ENCODE data around the gene MED26.

The MED26 gene

DNA sequence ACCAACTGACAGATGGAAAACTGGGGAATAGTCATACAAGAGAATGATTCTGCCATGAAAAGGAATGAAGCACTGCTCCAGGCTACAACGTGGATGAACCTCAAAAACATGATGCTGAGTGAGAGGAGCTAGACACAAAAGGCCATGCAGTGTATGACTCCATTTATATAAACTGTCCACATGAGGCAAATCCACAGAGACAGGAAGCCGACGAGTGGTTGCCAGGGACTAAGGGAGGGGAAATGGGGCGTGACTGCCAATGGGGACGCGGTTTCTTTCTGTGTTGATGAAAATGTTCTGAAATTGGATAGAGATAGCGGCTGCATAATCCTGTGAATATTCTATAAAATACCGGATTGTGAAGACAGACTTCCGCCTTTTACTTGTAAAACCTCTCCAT is 21.7 kb upstream of the MED26 start:
- peak; percentile 63 for DNase-seq (ENCODE audit: low read depth)

DNA sequence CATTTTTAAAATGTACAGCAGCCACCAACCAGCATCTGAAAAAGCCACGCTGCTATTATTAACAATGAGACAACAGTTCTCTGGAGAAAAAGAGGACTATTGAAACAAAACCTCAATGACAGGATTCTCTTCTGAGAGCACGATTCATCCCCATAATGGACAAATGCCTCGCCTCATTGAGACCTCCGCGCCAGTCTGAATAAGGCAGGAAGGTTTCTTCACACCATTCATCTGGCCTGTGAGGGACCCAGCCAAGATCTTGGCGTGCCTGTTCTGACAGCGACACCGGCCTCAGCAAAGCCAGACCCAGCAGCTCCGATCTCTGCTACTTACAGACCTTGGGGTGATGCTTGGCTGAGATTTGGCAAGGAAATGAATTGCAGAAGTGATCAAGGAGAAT is 17.1 kb upstream of the MED26 start:
- DNase-seq (ENCODE audit: low read depth), result no peak

DNA sequence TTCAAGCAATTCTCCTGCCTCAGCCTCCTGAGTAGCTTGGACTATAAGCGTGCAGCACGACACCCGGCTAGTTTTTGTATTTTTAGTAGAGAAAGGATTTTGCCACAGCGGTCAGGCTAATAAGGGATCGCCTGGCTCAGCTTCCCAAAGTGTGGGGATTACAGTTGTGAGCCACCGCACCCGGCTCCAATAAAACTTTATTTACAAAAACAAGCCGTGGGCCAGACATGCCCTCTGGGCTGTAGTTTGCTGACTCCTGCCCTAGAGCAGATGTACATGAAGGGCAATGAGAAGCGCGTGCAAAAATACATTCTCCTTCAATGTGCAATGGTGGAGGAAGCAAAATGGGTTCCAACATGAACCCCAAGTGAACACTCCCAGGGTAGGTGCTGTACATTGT is 13.7 kb upstream of the MED26 start:
- DNase-seq (ENCODE audit: low read depth), result no peak

DNA sequence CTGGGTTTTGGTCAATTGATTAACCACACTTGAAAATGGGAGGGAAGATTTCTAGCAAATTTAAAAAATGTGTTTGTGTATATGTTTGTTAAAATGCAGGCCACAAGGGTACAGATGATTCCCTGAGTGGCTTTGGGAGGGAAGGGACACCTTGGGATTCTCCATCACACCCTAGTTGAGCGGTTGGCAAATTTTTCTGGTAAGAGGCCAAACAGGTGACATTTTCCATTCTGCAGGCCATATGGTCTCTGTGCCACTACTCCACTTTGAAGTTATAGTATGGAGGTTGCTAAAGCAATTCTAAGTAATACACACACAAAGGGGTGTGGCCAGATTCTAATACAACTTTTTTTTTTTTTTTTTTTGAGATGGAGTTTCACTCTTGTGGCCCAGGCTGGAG is 12.9 kb upstream of the MED26 start:
- DNase-seq (ENCODE audit: low read depth), result no peak

DNA sequence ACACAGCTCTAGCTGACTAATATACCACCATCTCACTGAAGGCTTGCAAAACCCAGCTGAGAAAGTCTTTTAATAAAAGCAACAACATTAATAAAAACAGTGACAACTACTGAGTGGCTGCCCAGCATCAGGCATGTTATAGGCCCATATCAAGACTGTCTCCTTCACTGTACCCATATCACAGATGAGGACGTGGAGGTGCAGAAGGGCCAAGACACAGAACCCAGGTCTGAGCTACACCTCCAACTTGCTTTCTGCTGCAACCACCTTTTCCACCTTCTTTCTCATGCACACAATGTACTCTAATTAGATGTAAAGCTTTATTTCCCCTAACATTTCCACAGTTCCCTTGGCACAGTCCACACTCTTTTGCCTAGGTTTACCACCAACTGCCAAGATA is 10.7 kb upstream of the MED26 start:
- no peak for DNase-seq (ENCODE audit: low read depth)

DNA sequence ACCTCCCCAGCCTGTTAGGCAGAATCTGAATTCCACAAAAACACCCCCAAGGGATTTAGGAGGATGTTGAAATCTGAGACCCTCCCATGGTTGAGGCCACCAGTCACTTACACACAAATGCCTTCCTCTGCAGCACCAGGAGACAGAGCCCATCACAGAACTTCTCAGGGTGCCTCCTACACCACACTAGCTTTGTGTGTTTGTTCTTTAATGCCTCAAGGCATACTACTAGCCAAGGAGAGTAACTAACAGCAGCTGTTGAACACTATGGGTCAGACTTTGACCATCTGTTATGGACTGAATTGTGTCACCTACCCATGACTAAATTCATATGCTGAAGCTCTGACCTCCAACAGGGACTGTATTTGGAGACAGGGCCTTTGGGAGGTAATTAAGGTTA is 9.5 kb upstream of the MED26 start:
- peak; percentile 28 for DNase-seq (ENCODE audit: low read depth)

DNA sequence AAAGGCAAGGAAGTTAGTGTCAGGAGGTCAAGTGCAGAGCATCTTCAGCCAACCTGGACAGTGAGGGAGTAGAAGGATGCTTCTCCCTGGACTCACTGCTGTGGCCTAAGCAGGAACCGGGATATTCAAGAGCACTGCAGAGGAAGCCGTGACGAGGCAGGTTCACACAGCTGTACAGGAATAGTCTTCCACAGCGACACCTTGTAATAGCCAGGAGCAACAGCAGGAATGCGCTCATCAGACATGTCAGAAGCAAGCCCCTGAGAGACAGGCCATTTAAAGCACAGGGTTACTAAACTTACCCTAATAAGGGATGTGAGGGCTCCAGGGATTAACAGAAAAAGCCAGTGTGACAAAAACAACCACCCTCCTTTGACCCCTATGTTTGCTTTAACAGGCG is 3.5 kb upstream of the MED26 start:
- DNase-seq (ENCODE audit: low read depth), result no peak

DNA sequence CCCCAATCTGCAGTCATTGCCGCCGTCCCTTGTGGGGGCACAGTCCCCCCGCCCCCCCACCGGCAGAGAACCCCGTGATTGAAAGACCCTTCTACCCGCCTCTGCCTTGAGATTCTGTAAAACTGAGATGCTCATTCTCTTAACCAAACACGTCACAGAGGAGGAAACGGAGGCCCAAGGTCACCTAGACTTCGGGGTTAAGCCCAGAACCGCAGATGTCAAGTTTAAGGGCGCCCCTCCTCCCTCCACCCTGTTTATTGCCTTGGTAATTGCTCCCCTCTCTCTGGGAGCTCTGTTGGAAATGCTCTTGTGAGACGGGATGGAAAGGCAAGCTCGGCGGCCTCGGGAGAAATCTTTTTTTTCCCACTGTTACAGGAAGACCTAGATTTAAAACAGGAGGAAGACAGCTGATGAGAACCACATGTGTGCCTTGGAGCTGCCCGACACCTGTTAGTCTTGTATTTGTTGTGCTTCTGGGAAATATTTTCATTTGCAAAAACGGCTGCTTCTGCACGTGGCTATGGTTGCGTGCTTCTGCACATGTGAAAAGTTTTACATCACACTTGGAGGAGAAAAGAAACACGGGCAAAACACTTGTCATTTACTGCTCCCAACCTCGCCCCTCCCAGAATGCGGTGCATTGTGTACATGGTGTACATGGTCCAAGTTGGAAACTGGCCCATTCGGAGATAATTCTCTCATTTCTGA is 1.1 kb upstream of the MED26 start:
- DNase-seq (ENCODE audit: low read depth), result peak; percentile 77

DNA sequence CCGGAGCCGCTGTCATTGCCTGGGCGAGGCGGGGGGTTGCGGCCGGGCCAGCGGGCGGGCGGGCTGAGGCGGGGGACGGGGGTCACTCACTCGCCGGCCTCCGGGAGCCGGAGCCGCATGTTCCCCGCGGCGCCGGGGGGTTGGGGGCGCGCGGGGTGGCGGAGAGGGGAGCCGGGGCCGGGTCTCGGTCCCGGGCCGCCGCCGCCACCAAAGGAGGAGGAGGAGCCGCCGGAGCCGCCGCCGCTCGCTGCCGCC is 149 bp downstream of the MED26 start:
- no peak for DNase-seq (ENCODE audit: low read depth)

DNA sequence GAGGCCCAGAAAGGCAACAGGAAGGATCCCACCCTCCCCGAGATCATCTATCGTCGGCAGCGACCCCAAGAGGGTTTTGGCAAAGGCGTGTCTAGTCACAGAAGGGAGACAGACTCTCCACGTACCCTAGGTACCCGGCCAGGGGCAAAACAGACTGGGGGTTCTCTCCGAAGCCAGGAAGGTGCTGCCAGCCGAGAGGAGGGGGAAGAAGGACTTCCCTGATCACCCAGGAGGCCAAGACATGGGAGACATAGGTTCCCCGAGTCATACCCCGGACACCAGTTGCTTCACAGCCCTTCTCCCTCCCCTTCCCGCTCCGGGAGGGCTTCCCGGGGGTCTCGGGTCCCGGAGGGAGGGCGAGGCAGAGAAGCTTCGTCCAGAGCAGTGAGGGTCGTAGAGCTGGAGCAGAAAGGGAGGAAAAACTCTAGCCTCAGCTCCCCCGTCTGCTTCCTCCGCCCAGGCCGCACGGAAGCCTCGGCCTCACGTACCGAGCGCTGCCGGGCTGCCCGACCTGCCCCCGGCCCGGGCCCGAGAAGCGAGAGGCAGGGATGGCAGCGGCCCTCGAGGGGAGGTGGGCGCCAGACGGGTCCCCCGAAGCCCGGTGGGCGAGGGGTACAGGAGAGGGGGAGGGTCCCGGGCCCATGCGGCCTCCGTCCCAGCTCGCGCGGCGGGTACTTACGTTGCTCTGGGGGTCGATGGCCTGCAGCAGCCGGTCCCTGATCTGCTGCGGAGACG is 644 bp downstream of the MED26 start:
- no peak for DNase-seq (ENCODE audit: low read depth)

DNA sequence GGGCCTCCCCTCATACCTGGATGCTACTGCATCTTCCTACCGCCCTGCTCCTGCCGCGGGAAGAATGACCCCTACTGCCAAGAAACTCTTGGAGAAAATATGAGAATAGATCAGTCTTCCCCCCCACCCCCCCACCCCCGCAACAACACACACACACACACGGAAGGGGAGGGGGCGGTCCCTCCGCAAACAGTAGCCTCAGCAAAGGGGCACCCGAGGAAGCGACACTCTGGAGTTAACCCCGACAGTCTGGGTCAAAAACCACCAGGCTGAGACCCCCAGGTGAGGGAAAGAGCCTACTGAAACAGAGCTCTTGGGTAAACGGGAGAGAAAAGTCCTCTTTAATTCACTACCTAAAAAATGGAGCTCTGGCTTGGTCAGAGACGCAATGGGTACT is 1.2 kb downstream of the MED26 start:
- no peak for DNase-seq (ENCODE audit: low read depth)

DNA sequence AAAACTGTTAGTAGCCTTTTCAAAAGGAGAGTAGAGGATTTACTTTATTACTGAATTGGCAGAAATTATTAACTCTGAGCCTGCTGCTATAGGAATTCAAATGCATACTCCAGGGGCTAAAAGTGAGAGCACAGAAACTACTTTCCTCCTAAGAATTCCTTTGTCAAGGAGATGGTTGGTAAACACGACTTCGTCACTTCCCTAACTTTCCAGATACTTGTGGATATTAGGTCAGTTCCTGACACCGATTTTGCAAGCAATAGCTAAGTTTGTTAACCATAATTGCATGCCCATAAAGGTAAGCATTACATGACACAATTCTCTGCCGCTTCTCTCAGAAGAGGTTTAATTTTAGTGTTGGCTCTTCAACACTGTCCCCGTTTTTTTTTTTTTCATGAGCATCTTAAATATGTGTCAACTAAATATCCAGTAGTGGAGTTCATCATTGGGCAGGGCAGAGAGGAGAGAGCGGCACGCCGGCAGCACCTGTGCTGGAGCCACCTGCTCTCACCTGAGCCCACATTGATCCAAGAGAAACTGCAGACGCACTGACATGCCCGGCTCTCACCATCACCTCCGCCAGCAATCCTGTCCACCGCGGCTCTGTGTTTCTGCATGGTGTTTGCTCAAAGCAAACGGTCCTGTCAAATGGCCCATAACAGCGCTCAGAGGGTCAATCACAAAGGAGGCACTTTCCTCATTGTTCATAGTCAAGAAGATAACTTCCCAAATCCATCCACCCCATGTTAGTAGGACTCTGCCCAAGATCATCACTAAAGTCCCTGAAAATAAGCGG is 2.6 kb downstream of the MED26 start:
- no peak for DNase-seq (ENCODE audit: low read depth)

DNA sequence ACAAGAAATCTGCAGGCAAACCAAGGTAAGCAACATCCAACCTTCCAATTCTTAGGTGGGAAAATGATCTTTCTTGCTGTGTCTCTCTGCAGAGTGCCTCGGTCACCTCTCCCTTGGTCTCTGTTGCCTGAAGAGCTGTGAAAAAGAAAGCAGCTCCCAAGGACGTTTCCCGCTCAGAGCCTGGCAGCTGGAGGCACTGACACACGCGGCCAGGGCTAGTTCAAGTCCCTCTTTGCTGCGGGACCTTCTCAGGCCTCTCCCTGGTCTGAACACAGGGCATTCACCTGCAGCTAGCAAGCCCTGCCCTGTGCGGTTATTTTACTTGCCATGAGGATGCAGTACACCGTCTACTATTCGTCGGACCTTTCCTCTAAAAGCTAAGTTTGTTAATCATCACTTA is 3.8 kb downstream of the MED26 start:
- DNase-seq (ENCODE audit: low read depth), result no peak

DNA sequence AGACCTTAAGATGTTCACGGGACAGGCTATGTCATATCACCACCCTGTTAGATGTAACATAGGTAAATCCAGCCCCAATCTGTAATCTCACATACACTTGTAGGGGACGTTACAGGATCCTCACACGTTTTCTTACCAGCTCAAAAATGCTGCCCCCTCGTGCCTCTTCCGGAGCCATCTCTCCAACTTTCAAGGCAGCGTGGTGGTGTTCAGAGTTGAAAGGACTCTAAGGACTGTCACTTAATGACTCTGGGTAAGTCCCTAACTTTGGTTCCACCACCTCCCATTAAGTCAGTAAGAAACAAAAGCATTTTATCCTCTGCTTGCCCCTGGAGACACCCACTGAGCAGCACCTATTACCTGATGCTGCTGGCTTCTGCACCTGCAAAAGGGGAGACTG is 4.4 kb downstream of the MED26 start:
- DNase-seq (ENCODE audit: low read depth), result no peak

DNA sequence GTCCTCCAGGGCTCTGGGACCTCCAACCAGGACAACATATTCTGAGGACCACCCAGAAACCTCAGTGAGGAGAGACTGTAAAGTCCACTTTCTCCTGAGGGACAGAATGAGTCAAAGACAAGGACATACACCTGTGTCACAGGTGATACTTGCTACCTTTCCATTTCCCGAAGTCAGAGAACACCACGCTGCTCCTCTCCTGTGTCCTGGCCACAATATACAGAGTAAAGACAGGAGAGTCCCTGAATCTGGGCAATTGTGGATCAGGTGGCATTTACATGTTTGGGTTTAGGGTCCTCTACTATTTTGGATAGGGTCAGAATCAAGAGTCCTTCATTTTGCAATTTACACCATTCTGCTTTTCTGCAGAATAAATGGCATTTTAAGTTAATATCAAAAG is 4.9 kb downstream of the MED26 start:
- no peak for DNase-seq (ENCODE audit: low read depth)

DNA sequence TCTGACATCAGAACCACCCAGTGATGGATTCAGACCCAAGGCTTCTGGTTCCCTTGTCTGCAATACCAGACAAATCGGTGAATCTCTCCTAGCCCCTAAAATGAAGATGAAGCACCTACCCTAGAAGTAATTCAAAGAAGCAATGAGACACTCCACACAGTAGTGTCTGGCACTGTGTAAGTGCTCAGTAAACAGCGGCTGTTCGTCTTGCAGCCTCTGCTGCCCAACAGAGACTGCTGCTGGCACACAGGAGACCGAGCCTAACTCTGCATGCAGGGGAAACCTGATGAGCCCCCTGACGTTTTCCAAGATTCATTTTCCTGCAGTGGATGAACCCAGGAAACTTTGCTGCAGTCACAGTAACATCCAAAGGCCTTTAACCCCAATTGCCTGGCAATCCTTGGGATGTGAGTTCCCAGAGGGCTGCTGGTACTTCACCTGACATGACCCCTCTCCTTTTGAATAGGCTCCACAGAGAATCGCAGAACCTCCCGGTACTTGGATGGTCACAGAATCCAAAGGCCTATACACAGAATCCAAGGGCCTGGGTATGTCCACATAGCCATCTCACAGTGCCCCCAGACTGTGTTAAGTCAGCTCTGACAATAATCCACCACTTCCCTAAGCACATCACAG is 6.7 kb downstream of the MED26 start:
- DNase-seq (ENCODE audit: low read depth), result no peak

DNA sequence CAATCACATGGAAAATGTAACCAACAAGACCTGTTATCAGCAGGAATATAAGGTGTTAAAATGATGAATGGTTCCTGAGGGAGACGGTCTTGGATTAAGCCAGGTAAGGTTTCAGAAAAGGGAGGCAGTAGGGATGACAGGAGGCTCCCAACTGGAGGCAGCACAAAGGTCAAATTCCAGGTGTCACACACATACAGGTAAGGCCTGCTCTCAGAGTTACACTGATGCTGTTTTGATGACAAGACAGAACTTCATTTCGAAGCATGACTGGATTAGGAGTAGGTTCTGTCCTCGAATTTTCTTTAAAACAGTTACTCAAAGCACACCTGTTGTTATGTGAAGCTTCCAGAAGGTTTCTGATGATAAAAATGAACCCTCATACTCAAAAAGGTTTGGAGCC is 7.4 kb downstream of the MED26 start:
- no peak for DNase-seq (ENCODE audit: low read depth)

DNA sequence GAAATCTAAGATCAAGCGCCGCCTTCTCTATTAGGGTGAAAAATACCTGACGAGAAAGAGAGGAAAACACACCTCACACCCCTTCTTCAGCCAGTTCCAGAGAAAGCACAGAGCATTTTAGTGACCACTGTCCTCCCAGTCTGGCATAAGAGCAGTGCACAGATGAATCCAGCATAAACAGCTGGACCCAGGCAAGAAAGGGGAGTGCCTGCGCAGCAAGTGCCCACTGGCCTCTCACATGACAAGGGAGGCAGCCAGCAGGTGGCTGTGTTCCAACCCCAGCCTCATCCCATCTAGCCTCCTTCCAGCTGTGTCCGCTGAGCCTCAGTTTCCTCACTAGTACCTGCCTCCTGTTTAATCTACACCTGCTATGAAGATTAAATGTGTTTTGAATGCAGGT is 8.0 kb downstream of the MED26 start:
- no peak for DNase-seq (ENCODE audit: low read depth)

DNA sequence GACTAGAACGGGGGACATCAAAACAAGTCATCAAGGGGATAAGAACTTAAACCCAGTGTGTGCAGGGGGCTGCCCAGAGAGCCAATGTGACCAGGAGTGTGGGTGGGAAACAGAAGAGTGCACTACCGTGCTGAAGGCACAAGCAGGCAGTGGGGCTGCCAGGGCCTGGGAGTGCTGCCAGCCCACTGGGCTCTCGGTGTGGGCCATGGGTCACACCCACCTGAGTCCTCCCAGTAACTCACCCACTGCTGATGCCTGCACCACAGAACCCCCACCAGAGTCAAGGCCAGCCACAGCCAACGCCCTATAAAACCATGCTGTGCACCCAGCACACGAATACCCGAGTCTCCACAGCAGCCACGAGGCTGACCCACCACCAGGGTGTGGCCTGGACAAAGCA is 8.5 kb downstream of the MED26 start:
- no peak for DNase-seq (ENCODE audit: low read depth)

DNA sequence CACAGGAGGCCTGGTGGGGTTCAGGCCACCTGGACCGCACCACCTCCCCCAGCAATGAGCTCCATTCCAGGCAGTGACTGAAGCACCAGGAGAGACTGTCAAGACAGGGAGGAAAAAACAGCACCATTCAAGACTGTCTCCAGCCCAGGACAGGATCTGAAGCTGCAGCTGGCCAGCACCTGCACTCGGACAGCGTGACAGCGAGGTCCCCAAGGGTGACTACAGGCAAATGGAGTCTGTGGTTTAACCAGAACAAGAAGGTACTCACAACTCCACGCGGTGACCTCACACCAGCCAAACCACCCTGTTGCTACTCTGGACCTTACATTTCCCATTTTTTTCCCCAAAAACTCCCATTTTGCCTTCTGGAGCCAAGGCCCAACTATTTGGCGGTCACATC is 9.8 kb downstream of the MED26 start:
- no peak for DNase-seq (ENCODE audit: low read depth)

DNA sequence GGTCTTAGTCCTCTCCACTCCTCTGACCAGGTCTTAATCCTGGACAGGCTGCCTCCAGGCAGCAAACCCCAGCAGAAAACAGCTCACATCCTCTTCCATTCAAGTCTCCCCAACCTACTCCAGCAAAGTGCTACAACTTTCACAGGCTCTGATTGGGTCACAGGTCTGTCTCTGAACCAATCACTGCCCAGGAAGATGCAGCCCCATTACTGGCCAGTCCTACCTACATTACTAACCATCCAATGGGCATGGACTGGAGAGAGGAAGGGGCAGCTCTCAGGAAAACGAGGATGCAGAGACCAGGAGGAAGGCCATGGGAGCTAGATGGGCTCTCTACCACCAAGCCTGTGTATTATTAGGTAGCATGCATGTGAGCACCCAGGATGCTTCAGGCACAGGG is 12.2 kb downstream of the MED26 start:
- DNase-seq (ENCODE audit: low read depth), result no peak

DNA sequence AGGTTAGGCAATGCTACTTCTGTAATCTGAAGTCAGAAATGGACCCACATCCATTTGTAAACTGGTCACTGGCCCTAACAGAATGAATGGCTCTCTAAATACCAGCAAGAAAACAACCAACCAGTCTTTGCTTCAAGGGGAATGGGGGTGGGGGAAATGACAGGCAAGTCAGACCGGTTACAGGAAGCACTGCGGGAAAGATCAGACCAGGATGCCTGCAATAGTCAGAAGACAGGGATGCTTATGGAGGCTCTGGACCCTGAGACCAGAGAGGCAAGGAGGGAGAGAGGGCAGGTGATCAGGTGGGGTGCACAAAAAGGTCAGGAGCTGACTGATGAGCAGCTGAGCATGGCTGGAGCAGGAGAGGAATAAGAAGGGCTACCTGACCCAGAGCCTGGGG is 13.1 kb downstream of the MED26 start:
- no peak for DNase-seq (ENCODE audit: low read depth)

DNA sequence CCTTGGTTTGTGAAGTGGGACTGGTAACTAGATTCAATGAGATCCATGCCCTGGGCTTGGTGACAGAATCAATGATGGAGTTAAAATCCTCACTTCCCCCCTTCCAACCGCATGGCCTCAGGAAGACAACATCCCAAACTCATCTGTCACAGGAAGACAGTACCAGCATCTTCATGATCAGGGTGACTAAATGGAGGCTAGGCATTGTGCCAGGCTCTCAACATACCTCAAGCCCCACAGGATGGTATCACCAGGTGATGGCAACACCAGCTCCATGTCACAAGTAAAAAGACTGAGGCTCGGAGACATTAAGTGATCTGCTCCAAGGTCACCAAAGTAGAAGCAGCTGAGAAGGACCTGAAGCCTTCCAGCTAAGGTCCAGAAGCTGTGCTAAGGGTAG is 14.2 kb downstream of the MED26 start:
- DNase-seq (ENCODE audit: low read depth), result no peak

Measured in fibroblast of gingiva (primary cell).